Measurements from ENCODE around the gene DMRTC1B.
"Not testable (repeated sequence)": the region's sequence is repeated elsewhere in the genome, so short reads cannot be mapped to it uniquely, and the experiment has no call there.

DMRTC1B gene

GRCh38 chrX:72776653-72777466, at the start of gene DMRTC1B:
Gene DMRTC1B (plus strand): TSS chrX:72776890. CDS start chrX:72845136, 68,246 bp downstream.
- not testable (repeated sequence) for DNase-seq

- no peak for DNase-seq
Measured at GRCh38 chrX:72727846-72728245, 48.8 kb upstream of the DMRTC1B start.

- DNase-seq, result not testable (repeated sequence)
Measured at GRCh38 chrX:72733636-72734035, 43.1 kb upstream of the DMRTC1B start.

GRCh38 chrX:72735561-72735960, 41.1 kb upstream of the DMRTC1B start:
- DNase-seq, result no peak

- not testable (repeated sequence) for DNase-seq
Measured at GRCh38 chrX:72745546-72745945, 31.1 kb upstream of the DMRTC1B start.

GRCh38 chrX:72748545-72748944, 28.1 kb upstream of the DMRTC1B start:
- DNase-seq, result not testable (repeated sequence)

- DNase-seq, result not testable (repeated sequence)
Measured at GRCh38 chrX:72760454-72760853, 16.2 kb upstream of the DMRTC1B start.

GRCh38 chrX:72777467-72777790, 739 bp downstream of the DMRTC1B start:
- DNase-seq, result not testable (repeated sequence)

GRCh38 chrX:72778146-72778545, 1.5 kb downstream of the DMRTC1B start:
- not testable (repeated sequence) for DNase-seq

- DNase-seq, result not testable (repeated sequence)
Measured at GRCh38 chrX:72782560-72782959, 5.9 kb downstream of the DMRTC1B start, which contains the start of gene FAM236B. Gene FAM236B (minus strand): TSS chrX:72782660. CDS start chrX:72782560, 100 bp downstream.

- DNase-seq, result not testable (repeated sequence)
Measured at GRCh38 chrX:72783365-72783936, 6.8 kb downstream of the DMRTC1B start.

- not testable (repeated sequence) for DNase-seq
Measured at GRCh38 chrX:72783964-72784363, 7.3 kb downstream of the DMRTC1B start.

GRCh38 chrX:72788142-72788541, 11.5 kb downstream of the DMRTC1B start:
- DNase-seq, result not testable (repeated sequence)

- not testable (repeated sequence) for DNase-seq
Measured at GRCh38 chrX:72790390-72790789, 13.7 kb downstream of the DMRTC1B start.

- not testable (repeated sequence) for DNase-seq
Measured at GRCh38 chrX:72808110-72808509, 31.4 kb downstream of the DMRTC1B start, which contains the start of gene FAM236D. Gene FAM236D (minus strand): TSS chrX:72808210. CDS start chrX:72808110, 100 bp downstream.

GRCh38 chrX:72830701-72831100, 54.0 kb downstream of the DMRTC1B start:
- DNase-seq, result not testable (repeated sequence)

- DNase-seq, result not testable (repeated sequence)
Measured at GRCh38 chrX:72837532-72837931, 60.8 kb downstream of the DMRTC1B start.

GRCh38 chrX:72882898-72883297, 106.2 kb downstream of the DMRTC1B start:
- DNase-seq, result not testable (repeated sequence)

- DNase-seq, result not testable (repeated sequence)
Measured at GRCh38 chrX:72889740-72890139, 113.0 kb downstream of the DMRTC1B start.
